ENCODE results near the gene SND1.
"Not testable (repeated sequence)": the region's sequence is repeated elsewhere in the genome, so short reads cannot be mapped to it uniquely, and the experiment has no call there.

SND1 gene

GRCh38 chr7:127962589-127963361, 310.8 kb downstream of the SND1 start:
- TF ChIP-seq EZH2 (optimal IDR thresholded peaks at IDR 0.05; ENCODE audit: low read depth, low read length) = no peak
- no peak for TF ChIP-seq EZH2phosphoT487 (IDR thresholded peaks at IDR 0.05; ENCODE audit: low read length)
- TF ChIP-seq CTCF (IDR thresholded peaks at IDR 0.05; ENCODE audit: low read length) = no peak
- no peak overlapping the region for H3K4me3 ChIP-seq (ENCODE audit: low read length)
- no peaks in the 10 kb centered on the region; the same call in 1 of the 2 replicates for H3K36me3 ChIP-seq (replicated peaks; ENCODE audit: insufficient read depth, low read length)
- DNase-seq = no peak
- H3K27ac ChIP-seq (ENCODE audit: low read length) = no peak overlapping the region
- H3K9me3 ChIP-seq (replicated peaks; ENCODE audit: insufficient read depth, low read length) = no peaks in the 10 kb centered on the region
- no peaks in the 10 kb centered on the region for H3K9me2 ChIP-seq (replicated peaks; ENCODE audit: insufficient read depth, low read length)
- H3F3A ChIP-seq (ENCODE audit: insufficient read depth, low read length) = peaks cover 9% of the 10 kb centered on the region; the same call in 1 of the 2 replicates
- no peaks in the 10 kb centered on the region for H4K20me1 ChIP-seq (ENCODE audit: insufficient read depth, low read length)
- H3K4me2 ChIP-seq (ENCODE audit: low read depth, low read length) = no peak overlapping the region
- peaks cover 44% of the 10 kb centered on the region for H3K79me2 ChIP-seq (ENCODE audit: low read length)
- H2AFZ ChIP-seq (ENCODE audit: low read length) = no peak overlapping the region
- H3K27me3 ChIP-seq (replicated peaks; ENCODE audit: insufficient read depth, low read length) = no peaks in the 10 kb centered on the region
- H3K4me1 ChIP-seq (ENCODE audit: low read length) = peaks cover 29% of the 10 kb centered on the region
- H3K9ac ChIP-seq (ENCODE audit: low read length) = no peak overlapping the region

- not testable (repeated sequence) for H3K9me2 ChIP-seq (replicated peaks; ENCODE audit: insufficient read depth, low read length); H3K27ac ChIP-seq (ENCODE audit: low read length); H3K27me3 ChIP-seq (replicated peaks; ENCODE audit: insufficient read depth, low read length)
These were observed 311.9 kb downstream of the SND1 start for GRCh38 chr7:127963850-127964249.

GRCh38 chr7:127967281-127967680, 315.3 kb downstream of the SND1 start:
- no peak overlapping the region for H3K4me2 ChIP-seq (ENCODE audit: low read depth, low read length)
- no peaks in the 10 kb centered on the region for H3K27me3 ChIP-seq (replicated peaks; ENCODE audit: insufficient read depth, low read length)
- TF ChIP-seq EZH2 (optimal IDR thresholded peaks at IDR 0.05; ENCODE audit: low read depth, low read length) (no peak), EZH2phosphoT487 (IDR thresholded peaks at IDR 0.05; ENCODE audit: low read length) (no peak), CTCF (IDR thresholded peaks at IDR 0.05; ENCODE audit: low read length) (no peak)
- no peaks in the 10 kb centered on the region for H3K9me2 ChIP-seq (replicated peaks; ENCODE audit: insufficient read depth, low read length)
- no peak overlapping the region for H3K9ac ChIP-seq (ENCODE audit: low read length)
- H4K20me1 ChIP-seq (ENCODE audit: insufficient read depth, low read length) = no peaks in the 10 kb centered on the region
- no peaks in the 10 kb centered on the region for H3K4me1 ChIP-seq (ENCODE audit: low read length)
- peaks cover 4% of the 10 kb centered on the region; the same call in 1 of the 2 replicates for H3F3A ChIP-seq (ENCODE audit: insufficient read depth, low read length)
- H3K9me3 ChIP-seq (replicated peaks; ENCODE audit: insufficient read depth, low read length) = no peaks in the 10 kb centered on the region
- peaks cover 48% of the 10 kb centered on the region for H3K79me2 ChIP-seq (ENCODE audit: low read length)
- no peak overlapping the region for H3K4me3 ChIP-seq (ENCODE audit: low read length)
- no peak for DNase-seq
- H3K36me3 ChIP-seq (replicated peaks; ENCODE audit: insufficient read depth, low read length) = no peaks in the 10 kb centered on the region; the same call in 1 of the 2 replicates
- H2AFZ ChIP-seq (ENCODE audit: low read length) = no peak overlapping the region
- H3K27ac ChIP-seq (ENCODE audit: low read length) = no peak overlapping the region

More at GRCh38 chr7:127963850-127964249, 311.9 kb downstream of the SND1 start:
- not testable (repeated sequence) for DNase-seq; H3K4me3 ChIP-seq (ENCODE audit: low read length); H3K9ac ChIP-seq (ENCODE audit: low read length); H3F3A ChIP-seq (ENCODE audit: insufficient read depth, low read length); H2AFZ ChIP-seq (ENCODE audit: low read length); H4K20me1 ChIP-seq (ENCODE audit: insufficient read depth, low read length); H3K4me2 ChIP-seq (ENCODE audit: low read depth, low read length); H3K9me3 ChIP-seq (replicated peaks; ENCODE audit: insufficient read depth, low read length); H3K36me3 ChIP-seq (replicated peaks; ENCODE audit: insufficient read depth, low read length)
- peaks cover 44% of the 10 kb centered on the region for H3K79me2 ChIP-seq (ENCODE audit: low read length)
- peaks cover 20% of the 10 kb centered on the region for H3K4me1 ChIP-seq (ENCODE audit: low read length)

GRCh38 chr7:127968547-127968946, 316.6 kb downstream of the SND1 start:
- Histone ChIP-seq H4K20me1 (ENCODE audit: insufficient read depth, low read length) (no peaks in the 10 kb centered on the region), H2AFZ (ENCODE audit: low read length) (no peak overlapping the region), H3K36me3 (replicated peaks; ENCODE audit: insufficient read depth, low read length) (no peaks in the 10 kb centered on the region; the same call in 1 of the 2 replicates), H3K79me2 (ENCODE audit: low read length) (peaks cover 53% of the 10 kb centered on the region), H3K4me1 (ENCODE audit: low read length) (no peaks in the 10 kb centered on the region), H3K4me2 (ENCODE audit: low read depth, low read length) (no peak overlapping the region), H3K27me3 (replicated peaks; ENCODE audit: insufficient read depth, low read length) (no peaks in the 10 kb centered on the region), H3K4me3 (ENCODE audit: low read length) (no peak overlapping the region), H3F3A (ENCODE audit: insufficient read depth, low read length) (peaks cover 4% of the 10 kb centered on the region; the same call in 1 of the 2 replicates), H3K9ac (ENCODE audit: low read length) (no peak overlapping the region), H3K9me3 (replicated peaks; ENCODE audit: insufficient read depth, low read length) (no peaks in the 10 kb centered on the region), H3K9me2 (replicated peaks; ENCODE audit: insufficient read depth, low read length) (no peaks in the 10 kb centered on the region), H3K27ac (ENCODE audit: low read length) (no peak overlapping the region)
- DNase-seq = no peak
- TF ChIP-seq EZH2 (optimal IDR thresholded peaks at IDR 0.05; ENCODE audit: low read depth, low read length) (no peak), EZH2phosphoT487 (IDR thresholded peaks at IDR 0.05; ENCODE audit: low read length) (no peak), CTCF (IDR thresholded peaks at IDR 0.05; ENCODE audit: low read length) (no peak)

Data from MM.1S (cell line).